Activated T-helper 2 cell treated with anti-CD3 and anti-CD28 coated beads, Interferon-gamma antibody, Interleukin-2, Interleukin-4, amounts not matched to agents 10 μg/mL and 5 μg/mL and 100 μg/mL, durations not matched to agents 14 hours and 24 hours and 36 hours (primary cell): ENCODE measurements around the gene MED27. TPM values are rescaled to one million over a fixed set of nuclear protein-coding genes. Genes with fewer than 3 reads are reported as not detected.

Experiments
- DNase-seq: peaks from one replicate; pipeline ENCODE4 v3.0.0; 2021; ENCODE audit warnings: low spot score
- H3K27ac Mint-ChIP-seq: one replicate; pipeline ENCODE4 v1.8.0; 2021; ENCODE audit warnings: mixed read lengths
- H3K27me3 Mint-ChIP-seq: one replicate; pipeline ENCODE4 v1.8.0; 2021; ENCODE audit warnings: low read depth, mixed read lengths
- H3K36me3 Mint-ChIP-seq: one replicate; pipeline ENCODE4 v1.8.0; 2021; ENCODE audit warnings: low read depth, mixed read lengths
- H3K4me1 Mint-ChIP-seq: one replicate; pipeline ENCODE4 v1.8.0; 2021; ENCODE audit warnings: low read depth, mixed read lengths
- H3K4me3 Mint-ChIP-seq: one replicate; pipeline ENCODE4 v1.8.0; 2021; ENCODE audit warnings: low read depth, mild to moderate bottlenecking, moderate library complexity, mixed read lengths
- H3K9me3 Mint-ChIP-seq: one replicate; pipeline ENCODE4 v1.8.0; 2021; ENCODE audit warnings: mixed read lengths
- intact Hi-C: fragments of 100-400 bp; cut with micrococcal nuclease; formaldehyde crosslinking; loops from one replicate; pipeline ENCODE4 v1.15.1; 2023
- total RNA-seq: library from RNA; stranded (reverse); gene quantifications from 2 replicates; pipeline ENCODE4 v1.2.3, GENCODE V29; 2022

The MED27 gene
- total RNA-seq, 1 donor from 2014 or later = 37.2 TPM

DNA sequence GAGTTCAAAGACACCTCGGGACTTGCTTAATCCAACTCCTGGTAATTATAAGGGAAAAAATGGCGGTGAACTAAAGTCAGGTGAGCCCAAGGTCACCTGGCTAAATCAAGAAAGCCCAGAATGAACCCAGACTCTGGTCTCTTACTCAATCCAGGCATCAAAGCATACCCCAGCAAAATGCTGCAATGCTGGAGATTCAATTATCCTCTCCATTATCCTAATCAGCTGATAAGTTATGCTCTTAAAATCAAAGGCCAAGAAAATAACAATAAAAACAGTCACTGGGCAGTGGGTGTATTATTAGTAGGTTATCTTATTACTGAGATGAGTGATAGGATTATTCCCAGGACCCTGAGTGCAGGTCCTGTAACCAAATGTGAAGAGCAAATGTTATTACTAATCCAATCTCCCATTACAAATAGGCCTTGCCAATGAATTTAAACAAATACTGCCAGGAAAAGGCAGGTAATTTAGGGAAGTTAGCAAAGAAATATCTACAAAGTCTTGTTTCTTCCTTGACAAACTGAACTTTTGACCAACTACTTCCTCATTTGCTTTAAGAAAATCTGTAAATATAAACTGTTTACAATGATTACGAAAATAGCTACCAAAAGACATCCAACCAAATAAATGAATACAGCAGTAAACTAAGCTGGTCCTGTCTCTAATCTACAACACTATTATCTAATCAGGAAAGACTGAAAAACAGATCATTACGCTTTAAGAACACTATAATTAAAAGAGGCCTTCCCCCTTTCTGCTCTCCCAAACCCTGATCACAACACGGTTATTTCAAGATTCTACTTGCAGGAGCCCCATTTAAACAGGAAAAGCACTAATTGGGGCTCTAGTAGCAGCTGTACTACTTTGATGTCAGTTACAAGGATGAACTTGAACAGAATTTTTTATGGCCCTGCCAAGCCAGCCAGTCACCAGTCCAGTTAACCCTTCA is 103.2 kb downstream of the MED27 start:
- Mint-ChIP-seq H3K4me1 (peaks cover 3% of the 10 kb centered on the region), H3K27me3 (no peaks in the 10 kb centered on the region), H3K9me3 (no peaks in the 10 kb centered on the region), H3K36me3 (no peaks in the 10 kb centered on the region), H3K4me3 (no peak overlapping the region), H3K27ac (no peak overlapping the region)
- intact Hi-C loops = no loop called here
- DNase-seq = no peak

GRCh38 chr9:131972889-131973288 is 106.8 kb downstream of the MED27 start:
- DNase-seq = no peak
- intact Hi-C loops = no loop called here
- Mint-ChIP-seq H3K27me3 (no peaks in the 10 kb centered on the region), H3K36me3 (no peaks in the 10 kb centered on the region), H3K9me3 (no peaks in the 10 kb centered on the region), H3K27ac (no peak overlapping the region), H3K4me3 (no peak overlapping the region), H3K4me1 (peaks cover 3% of the 10 kb centered on the region)

DNA sequence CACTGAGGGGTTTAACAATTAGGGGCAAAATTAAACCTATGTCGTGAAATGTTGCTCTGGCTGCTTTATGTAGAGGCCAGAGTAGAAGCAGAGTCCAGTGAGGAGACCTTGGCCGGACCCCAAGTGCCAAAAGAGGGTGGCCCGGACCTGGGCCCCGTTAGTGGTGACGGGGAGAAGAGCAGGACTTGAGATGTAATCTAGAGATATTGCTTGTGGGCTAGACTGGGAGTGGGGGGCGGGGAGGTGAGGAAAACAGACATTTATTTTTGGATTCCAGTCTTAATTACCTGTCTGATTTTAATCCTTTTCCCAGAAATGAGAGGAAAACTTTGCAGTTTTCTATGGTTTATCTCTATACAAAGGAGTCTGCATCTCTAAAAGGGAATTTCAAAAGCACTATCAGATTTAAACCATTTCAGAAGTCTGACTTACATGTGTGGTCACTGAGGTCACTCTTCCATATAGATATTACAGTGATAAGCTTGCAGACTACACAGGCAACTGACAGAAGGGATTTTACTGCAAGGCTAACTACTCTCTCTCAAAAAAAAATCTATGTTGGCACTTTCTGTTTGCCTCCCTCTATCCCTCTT is 108.1 kb downstream of the MED27 start:
- intact Hi-C loops = no loop called here
- Mint-ChIP-seq H3K36me3 (no peaks in the 10 kb centered on the region), H3K9me3 (no peaks in the 10 kb centered on the region), H3K4me1 (peaks cover 3% of the 10 kb centered on the region), H3K27ac (no peak overlapping the region), H3K27me3 (no peaks in the 10 kb centered on the region), H3K4me3 (no peak overlapping the region)
- no peak for DNase-seq

- H3K4me1 Mint-ChIP-seq = no peaks in the 10 kb centered on the region
These were observed 110.1 kb downstream of the MED27 start for GRCh38 chr9:131969469-131969989.

GRCh38 chr9:131968632-131969031 is 111.0 kb downstream of the MED27 start:
- peaks cover 8% of the 10 kb centered on the region for H3K36me3 Mint-ChIP-seq
- intact Hi-C loops = no loop called here
- H3K9me3 Mint-ChIP-seq = no peaks in the 10 kb centered on the region
- no peak overlapping the region for H3K4me3 Mint-ChIP-seq
- H3K4me1 Mint-ChIP-seq = no peaks in the 10 kb centered on the region
- DNase-seq = no peak
- no peaks in the 10 kb centered on the region for H3K27me3 Mint-ChIP-seq
- no peak overlapping the region for H3K27ac Mint-ChIP-seq

More at GRCh38 chr9:131969469-131969989, 110.1 kb downstream of the MED27 start:
- Mint-ChIP-seq H3K27me3 (no peaks in the 10 kb centered on the region), H3K36me3 (no peaks in the 10 kb centered on the region), H3K9me3 (no peaks in the 10 kb centered on the region), H3K4me3 (no peak overlapping the region), H3K27ac (no peak overlapping the region)
- DNase-seq = no peak
- intact Hi-C loops = no loop called here

DNA sequence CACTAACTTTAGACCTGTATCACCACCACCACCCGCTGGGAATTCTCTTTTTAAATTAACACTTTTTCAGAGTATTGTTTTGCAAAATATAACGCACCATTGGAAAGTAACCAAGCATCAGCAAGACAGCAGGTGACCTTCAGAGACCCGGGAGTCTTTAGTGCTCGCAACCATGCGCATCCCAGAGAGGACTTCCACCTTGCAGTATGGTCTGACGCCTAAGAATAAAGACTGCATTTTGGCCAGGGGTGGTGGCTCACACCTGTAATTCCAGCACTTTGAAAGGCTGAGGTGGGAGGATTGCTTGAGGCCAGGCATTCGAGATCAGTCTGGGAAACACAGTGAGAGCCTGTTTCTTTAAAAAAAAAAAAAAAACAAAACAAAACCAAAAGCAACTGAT is 113.8 kb downstream of the MED27 start:
- Mint-ChIP-seq H3K27ac (no peak overlapping the region), H3K9me3 (no peaks in the 10 kb centered on the region), H3K36me3 (peaks cover 8% of the 10 kb centered on the region), H3K4me1 (no peaks in the 10 kb centered on the region), H3K27me3 (no peaks in the 10 kb centered on the region), H3K4me3 (no peak overlapping the region)
- intact Hi-C loops = no loop called here
- no peak for DNase-seq

GRCh38 chr9:131965103-131965502 is 114.6 kb downstream of the MED27 start:
- H3K27ac Mint-ChIP-seq = no peak overlapping the region
- no peaks in the 10 kb centered on the region for H3K9me3 Mint-ChIP-seq
- intact Hi-C loops = no loop called here
- no peaks in the 10 kb centered on the region for H3K27me3 Mint-ChIP-seq
- DNase-seq = no peak
- H3K4me1 Mint-ChIP-seq = no peaks in the 10 kb centered on the region
- peaks cover 8% of the 10 kb centered on the region for H3K36me3 Mint-ChIP-seq
- no peak overlapping the region for H3K4me3 Mint-ChIP-seq

GRCh38 chr9:131963072-131964030 is 116.3 kb downstream of the MED27 start:
- peaks cover 8% of the 10 kb centered on the region for H3K36me3 Mint-ChIP-seq
- no peak overlapping the region for H3K27ac Mint-ChIP-seq
- intact Hi-C loops = no loop called here
- H3K4me3 Mint-ChIP-seq = no peak overlapping the region
- H3K27me3 Mint-ChIP-seq = no peaks in the 10 kb centered on the region
- no peak for DNase-seq
- no peaks in the 10 kb centered on the region for H3K9me3 Mint-ChIP-seq
- H3K4me1 Mint-ChIP-seq = no peaks in the 10 kb centered on the region

DNA sequence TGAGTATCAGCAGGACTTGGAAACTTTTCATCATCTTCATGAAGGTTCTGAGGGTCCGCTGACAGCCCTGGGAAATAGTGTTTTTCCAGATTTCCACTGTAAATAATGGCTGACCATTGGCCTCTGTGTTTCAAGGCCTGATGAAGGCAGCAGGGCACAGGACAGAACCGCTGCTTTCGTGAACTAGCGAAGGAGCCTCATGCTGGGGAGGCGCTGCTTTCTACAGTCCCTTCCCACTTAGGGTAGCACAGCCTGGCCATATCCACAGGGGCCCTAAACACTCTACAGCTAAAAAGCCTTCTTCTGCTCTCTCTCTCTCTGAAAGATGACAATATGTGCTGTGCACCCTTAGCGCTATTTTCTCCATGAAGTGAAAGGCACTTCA is 118.2 kb downstream of the MED27 start:
- Mint-ChIP-seq H3K4me3 (no peak overlapping the region), H3K4me1 (no peaks in the 10 kb centered on the region), H3K36me3 (peaks cover 8% of the 10 kb centered on the region), H3K27ac (no peak overlapping the region), H3K9me3 (no peaks in the 10 kb centered on the region), H3K27me3 (no peaks in the 10 kb centered on the region)
- intact Hi-C loops = no loop called here
- no peak for DNase-seq

DNA sequence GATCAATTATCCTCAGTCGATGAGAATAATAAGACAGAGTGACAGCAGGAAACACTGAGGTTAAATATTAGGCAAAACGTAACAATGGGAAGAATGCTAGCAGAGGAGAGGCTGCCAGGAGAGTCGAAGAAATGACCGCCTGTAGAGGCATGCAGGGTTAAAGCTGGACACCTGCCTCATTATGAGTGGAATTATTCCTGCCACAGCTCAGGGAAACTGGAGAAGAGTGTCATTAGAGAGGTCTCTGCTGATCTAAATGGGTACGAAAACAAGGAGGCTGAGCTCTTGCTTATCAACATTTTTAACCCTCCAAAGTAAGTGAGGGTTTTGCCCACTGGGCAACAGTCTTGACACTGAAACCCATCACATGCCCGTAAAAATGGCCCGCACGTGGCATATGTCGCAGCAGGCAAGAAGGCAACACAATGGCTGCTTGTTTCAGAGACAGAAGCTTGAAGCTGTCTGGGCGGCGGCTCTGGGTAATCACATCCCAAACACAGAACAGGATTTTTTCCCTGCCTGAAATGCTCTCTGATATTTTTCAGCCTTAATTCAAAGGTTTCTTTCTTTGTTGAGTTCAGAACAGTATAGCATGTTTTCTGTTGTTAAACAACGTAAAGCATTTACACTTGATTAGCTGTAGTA is 118.7 kb downstream of the MED27 start:
- intact Hi-C loops = no loop called here

DNA sequence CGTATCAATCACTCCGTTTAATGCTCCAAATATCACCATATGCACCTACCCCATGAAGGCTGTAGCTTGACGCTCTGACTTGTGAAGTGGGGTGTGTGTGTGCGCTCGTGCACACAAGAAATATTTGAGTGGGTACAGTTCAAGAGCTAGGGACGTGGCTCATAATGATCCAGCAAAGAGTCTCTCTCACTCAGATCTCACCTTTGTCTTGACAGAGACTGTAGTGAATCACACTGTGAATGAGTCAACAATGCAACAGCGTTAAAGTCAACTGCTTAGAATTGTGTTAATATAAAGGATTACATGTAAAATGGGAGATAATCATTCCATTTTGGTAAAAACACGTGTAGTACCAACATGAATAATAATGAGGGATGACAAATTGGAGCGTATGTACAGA is 119.4 kb downstream of the MED27 start:
- no peak for DNase-seq
- Mint-ChIP-seq H3K27me3 (no peaks in the 10 kb centered on the region), H3K36me3 (peaks cover 8% of the 10 kb centered on the region), H3K4me3 (no peak overlapping the region), H3K27ac (no peak overlapping the region), H3K9me3 (no peaks in the 10 kb centered on the region), H3K4me1 (no peaks in the 10 kb centered on the region)
- intact Hi-C loops = no loop called here

More for the DNA sequence above, 118.7 kb downstream of the MED27 start:
- Mint-ChIP-seq H3K27me3 (no peaks in the 10 kb centered on the region), H3K4me3 (no peak overlapping the region), H3K9me3 (no peaks in the 10 kb centered on the region), H3K27ac (no peak overlapping the region), H3K36me3 (peaks cover 8% of the 10 kb centered on the region), H3K4me1 (no peaks in the 10 kb centered on the region)
- DNase-seq = no peak

DNA sequence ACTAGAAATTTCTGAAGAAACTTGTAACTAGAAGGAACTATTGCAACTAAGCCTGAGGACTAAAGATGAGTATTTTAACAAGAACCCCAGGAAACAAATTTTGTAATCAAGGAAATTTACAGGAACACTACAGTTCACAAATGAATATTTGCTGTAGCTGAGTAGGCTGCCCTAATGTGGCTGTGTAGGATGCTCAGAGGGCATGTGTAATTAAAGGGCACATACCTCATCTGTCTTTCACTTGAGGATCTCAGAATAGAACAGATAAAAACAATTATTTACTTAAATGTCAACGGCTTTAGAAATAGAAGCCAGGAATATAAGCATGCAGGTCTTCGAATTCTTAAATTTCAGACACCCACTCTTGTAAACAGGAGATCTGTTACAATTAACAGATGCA is 119.8 kb downstream of the MED27 start:
- no peaks in the 10 kb centered on the region for H3K9me3 Mint-ChIP-seq
- no peak overlapping the region for H3K27ac Mint-ChIP-seq
- H3K4me3 Mint-ChIP-seq = no peak overlapping the region

More for the DNA sequence above, 119.8 kb downstream of the MED27 start:
- Mint-ChIP-seq H3K36me3 (peaks cover 8% of the 10 kb centered on the region), H3K27me3 (no peaks in the 10 kb centered on the region), H3K4me1 (no peaks in the 10 kb centered on the region)
- intact Hi-C loops = loop anchor here (10.0 kb wide), 1 partner anchor 195 kb away; no protein-coding TSS in a partner anchor
- DNase-seq = no peak
